NCI-H1930 (cell line): ENCODE results near the gene OXSM.

Experiments used
- DNase-seq, 2 experiments: peaks; one replicate each; lab custom pipeline; 2025; lab: John Stamatoyannopoulos, UW

OXSM gene

DNA sequence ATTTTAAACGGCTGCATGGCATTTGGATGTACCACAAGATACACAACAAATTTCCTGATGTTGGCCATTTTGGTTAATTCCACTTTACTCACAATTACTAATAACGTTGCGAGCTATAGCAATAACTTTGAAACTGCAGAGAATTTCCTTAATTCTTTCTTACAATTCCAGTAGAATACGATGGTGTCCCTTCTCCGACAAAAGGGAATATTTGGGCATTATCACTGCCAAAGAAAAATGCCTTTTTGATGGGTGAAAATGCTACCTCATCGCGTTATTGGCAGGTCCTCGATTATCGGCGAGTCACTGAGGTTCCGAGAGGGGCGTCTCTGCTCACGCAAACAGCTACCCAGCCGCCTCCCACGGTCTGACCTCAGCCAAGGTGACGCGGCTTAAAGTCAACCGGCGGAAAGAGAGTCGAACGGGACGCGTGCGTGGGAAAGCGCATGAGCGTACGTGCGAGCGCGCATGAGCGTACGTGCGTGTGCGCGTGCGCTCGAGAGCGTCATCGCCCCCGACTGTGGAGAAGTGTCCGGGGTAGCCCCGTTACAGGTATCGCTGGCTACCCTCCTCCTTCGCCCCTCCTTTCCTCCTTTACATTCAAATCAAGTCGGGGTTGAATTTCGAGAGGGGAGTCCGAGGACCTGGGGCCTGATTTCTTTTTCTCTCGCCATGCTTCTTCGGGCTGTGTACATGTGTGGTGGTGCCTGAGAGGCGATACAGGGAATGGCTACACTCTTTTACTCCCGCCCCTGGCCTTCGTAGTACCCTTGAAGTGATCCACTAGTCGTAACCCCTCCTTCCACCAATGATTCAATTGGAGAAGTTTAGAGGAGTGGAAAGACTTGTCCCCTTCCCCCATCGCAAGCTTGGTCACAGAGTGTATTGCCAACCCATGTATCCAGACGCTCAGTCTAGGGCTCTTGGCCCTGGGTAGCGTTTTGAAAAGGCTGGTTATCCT is at the start of gene OXSM:
OXSM (plus strand) TSS at position 495 of the 961 bp plus-strand sequence. CDS start 931 bp downstream, outside the sequence.
- peak; percentile 68 to 77 for DNase-seq

DNA sequence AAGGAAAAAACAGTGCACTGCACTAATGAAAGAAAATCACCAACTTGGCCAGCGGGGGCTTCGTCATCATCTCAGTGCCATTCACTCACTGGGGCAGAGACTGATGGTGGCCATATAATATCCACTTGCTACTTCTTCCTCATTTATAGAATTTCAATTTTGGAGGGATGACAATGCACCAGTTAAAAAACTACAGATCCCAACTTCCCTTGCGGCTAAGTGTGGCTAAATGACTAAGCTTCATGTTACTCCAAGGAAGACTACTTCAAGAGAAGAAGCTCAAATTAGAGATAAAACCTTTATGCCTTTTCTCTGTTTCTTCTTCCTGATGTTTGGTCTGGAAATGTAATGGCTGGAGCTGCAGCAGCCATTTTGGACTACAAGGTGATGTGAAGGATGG is 45.4 kb upstream of the OXSM start:
- DNase-seq, result no peak

DNA sequence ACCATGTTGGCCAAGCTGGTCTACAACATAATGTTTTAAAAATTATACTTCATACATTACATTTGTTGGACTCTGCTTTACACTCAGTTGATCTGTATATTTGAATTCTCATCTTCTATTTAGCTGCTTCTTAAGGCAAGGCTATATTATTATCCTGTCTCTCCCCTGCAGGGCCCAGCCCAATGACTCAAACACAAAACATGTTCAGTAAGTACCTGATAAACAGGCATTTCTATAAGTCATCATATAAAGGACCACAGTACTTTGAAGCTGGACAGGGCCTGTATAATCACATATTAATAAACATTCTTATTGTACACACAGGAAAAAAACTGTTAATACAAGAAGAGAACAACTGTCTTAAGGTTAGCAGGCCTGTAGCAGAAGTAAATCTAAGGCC is 42.9 kb upstream of the OXSM start:
- DNase-seq, result no peak

DNA sequence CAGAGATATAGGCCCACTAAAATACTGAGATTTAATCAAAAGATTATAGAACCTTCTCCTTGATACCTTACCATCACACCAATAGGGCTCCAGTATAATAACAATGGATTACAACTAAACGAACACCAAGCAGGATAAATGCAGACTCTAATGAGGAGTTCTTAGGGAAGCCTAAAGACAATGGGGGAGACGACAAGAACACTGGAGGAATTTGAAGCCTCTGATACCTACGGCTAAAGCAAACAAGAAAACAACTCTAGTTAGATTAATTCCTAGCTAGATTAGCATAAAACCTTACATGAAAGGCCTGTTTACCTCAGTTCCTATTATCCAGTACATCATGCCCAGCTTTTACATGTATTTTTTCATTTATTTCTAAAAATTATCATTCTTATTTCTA is 41.7 kb upstream of the OXSM start:
- no peak for DNase-seq

DNA sequence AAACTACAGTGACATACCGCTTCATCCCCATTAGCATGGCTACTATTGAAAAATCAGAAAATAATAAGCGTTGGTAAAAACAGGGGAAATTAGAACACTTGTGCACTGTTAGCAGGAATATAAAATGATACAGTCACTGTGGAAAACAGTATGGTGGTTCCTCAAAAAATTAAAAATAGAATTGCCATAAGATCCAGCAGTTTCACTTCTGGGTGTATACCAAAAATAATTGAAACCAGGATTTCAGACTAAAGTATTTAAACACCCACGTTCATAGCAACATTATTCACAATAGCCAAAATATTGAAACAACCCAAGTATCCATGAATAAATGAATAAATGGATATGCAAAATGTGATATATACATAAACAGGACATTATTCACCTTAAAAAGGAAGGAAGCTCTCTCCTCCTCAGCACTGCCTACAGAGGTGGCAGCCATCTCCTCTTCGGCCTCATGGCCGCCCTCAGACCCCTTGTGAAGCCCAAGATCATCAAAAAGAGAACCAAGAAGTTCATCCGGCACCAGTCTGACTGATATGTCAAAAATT is 40.8 kb upstream of the OXSM start:
- no peak for DNase-seq

DNA sequence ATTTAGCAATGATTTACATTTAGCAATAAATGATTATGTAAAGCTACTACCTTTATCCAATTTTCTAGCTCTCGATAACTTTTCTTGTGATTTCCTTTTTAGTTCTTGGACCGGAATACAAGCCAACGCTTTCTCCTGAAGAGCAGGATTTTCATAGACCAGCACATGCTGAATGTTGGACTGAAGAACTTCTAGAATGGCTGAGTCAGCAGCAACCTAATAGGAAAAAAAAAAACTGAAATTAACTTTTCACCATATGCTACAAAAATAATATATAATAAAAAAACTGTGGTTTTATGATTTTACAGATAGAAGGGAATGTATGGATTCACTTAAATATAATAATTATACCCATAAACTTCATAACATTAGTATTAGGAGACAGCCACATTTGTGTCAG is 38.8 kb upstream of the OXSM start:
- no peak for DNase-seq

DNA sequence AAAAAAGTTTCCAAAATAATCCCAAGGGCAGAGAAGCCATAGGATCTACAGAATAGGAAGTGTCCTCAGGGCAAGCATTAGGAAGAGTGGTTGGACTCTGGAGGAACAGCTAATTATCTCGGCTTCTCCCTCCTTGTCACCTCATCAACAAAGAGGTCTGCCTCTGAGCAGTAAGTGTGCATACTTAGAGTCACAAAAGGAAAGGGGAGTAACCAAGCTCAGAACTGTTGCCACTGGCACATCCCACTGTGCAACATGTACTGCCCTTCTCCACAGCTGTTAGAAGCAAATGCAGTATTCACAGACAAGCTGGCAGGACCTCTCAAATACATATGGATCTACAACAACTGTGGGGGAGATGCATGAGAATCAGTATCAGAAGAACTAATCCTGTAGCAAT is 38.2 kb upstream of the OXSM start:
- DNase-seq, result no peak

DNA sequence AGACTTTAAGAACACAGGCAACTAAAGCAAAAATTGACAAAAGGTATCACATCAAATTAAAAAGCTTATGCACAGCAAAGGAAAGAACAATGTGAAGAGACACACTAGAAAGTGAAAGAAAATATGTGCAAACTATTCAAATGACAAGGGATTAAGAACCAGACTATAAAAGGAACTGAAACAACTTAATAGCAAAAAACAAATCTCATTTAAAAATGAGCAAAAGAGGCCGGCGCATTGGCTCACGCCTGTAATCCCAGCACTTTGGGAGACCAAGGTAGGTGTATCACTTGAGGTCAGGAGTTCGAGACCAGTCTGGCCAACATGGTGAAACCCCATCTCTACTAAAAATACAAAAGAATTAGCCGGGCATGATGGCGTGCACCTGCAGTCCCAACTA is 21.0 kb upstream of the OXSM start:
- DNase-seq, result no peak

DNA sequence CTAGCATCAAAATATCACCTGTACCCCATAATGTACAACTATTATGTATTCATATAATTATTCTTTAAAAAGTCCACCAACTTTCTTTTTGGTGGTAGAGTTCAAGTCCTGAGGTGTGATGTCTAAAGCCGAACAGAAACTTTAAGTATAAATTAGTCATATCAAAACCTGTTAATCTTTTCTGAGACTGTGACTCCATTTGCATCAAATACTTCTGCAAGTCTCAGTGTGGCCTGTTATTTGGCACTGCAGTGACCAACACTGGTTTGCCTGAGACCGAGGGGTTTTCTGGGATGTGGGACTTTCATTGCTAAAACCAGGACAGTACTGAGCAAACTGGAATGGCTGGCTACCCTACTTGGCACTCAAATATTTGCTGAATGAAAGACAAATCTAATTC is 14.0 kb upstream of the OXSM start:
- no peak for DNase-seq

DNA sequence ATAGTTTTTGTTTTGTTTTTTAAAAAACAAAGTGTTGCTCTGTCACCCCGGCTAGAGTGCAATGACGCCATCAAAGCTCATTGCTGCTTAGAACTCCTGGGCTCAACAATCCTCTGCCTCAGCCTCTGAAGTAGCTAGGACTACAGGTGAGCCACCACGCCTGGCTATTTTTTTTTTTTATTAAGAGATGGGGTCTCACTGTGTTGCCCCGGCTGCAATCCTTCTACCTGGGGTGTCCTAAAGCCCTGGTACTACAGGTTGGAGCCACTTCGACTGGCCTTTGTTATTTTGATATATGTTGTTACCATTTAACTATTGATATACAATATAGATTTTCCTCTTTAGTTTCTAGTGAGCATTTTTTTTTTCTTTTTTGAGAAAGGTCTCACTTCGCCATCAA is 9.3 kb upstream of the OXSM start:
- no peak for DNase-seq

DNA sequence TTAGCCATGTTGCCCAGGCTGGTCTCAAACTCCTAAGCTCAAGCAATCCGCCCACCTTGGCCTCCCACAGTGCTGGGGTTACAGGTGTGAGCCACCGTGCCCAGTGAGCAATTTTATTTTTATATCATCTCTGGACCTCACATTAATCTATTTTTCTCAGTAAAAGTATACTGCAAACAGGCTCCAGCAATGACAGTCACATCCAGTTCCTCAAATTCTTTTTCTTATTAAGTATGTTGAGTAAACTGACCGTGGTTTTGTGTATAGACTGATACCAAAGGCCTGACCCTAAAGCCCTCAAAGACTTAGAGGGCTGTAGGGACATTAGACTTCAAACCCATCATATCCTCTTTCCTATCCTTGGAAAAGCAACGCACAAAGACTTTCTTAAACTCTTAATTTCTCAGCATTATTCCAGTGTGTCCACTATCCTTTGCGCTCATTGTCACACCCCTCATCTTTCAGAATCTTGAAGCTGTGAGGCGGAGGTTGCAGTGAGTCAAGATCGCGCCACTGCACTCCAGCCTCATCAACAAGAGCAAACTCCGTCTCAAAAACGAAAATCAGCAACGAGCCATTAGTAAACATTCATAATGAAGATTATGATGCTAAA is 8.6 kb upstream of the OXSM start:
- DNase-seq, result no peak

DNA sequence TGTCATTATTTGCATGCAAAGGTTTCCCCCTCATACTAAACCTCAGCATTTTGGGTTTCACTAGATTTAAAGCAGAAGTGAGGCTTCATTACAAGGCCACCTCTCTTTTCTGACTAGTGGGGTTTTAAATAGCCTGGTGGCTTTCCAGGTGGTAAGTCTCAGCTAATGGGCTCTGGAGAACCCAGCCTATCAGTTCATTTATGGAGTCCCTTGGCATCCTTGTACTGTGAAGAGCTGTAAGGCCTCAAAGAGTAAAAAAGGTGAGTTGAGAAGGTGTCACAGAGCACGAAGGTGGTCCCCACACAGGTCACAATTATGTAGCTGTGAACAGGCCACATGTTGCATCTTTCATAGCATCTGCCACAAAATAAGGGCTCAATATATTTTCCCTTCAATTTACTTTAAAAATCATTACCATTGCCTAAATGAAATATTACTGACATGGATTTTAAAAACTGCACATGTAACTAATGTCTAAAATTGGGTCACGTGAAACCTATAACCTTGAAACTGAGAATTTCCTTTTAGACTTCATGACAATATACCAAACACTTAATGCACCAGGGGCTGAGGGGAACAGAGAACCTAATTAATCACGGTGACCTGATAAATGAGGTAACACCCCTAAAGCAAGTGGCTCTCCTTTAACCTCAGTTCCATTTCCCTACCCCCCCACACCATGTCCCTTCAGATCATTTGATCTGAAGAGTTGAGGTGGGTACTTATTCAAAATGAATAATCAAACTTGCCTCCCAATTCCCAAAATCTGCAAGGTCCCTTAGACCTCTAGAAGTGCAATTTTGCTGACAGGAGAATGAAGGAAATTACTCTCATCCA is 7.9 kb upstream of the OXSM start:
- no peak for DNase-seq

DNA sequence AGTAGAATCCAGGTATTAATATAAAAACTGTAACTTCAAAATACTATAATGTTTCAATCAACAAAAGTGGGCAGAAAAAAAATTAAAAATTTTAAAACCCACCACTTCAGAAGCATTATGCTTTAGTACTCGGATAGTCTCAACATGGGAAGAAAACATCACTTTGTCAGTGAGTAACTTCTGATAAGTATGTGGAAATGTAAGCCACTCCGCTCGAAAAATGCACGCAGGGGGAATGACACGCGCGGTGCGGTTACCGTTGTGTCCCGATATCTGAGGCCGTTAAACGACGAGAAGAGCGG is 7.3 kb upstream of the OXSM start:
- no peak for DNase-seq

DNA sequence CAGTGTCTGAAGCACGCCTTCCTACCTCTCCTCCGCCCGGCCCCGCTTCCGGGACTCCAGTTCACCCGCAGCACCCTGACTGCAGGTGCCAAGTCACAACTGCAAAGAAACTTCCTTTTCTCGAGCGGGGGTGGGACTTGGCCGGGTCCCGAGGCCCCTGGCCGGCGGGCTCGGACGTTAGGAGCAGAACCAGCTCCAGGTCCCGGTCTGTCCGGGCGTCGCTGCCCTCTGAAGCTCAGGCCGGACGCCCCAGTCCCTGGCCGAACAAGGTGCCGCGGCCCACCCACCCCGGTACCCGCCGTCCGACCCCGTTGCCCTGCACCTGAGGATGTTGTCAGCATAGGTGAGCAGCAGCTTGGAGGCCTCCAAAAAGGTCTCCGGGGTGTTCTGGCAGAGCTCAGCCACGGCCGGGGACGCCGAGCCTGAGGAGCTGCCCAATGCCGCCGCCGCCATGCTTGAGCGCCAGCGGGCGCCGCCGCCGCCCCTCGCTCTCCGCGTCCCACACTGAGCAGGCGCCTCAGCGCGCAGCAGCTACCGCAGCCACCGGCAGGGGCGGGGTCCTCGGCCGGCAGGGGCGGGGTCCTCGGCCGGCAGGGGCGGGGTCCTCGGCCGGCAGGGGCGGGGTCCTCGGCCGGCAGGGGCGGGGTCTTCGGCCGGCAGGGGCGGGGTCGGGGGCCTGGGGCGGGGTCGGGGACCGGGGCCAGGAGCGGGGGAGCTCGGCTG is 6.8 kb upstream of the OXSM start, which contains the start of gene NGLY1:
NGLY1 (minus strand) TSS at position 506 of the 723 bp plus-strand sequence; CDS start at position 453, 53 bp downstream.
- peak; percentile 30 to 49 for DNase-seq

DNA sequence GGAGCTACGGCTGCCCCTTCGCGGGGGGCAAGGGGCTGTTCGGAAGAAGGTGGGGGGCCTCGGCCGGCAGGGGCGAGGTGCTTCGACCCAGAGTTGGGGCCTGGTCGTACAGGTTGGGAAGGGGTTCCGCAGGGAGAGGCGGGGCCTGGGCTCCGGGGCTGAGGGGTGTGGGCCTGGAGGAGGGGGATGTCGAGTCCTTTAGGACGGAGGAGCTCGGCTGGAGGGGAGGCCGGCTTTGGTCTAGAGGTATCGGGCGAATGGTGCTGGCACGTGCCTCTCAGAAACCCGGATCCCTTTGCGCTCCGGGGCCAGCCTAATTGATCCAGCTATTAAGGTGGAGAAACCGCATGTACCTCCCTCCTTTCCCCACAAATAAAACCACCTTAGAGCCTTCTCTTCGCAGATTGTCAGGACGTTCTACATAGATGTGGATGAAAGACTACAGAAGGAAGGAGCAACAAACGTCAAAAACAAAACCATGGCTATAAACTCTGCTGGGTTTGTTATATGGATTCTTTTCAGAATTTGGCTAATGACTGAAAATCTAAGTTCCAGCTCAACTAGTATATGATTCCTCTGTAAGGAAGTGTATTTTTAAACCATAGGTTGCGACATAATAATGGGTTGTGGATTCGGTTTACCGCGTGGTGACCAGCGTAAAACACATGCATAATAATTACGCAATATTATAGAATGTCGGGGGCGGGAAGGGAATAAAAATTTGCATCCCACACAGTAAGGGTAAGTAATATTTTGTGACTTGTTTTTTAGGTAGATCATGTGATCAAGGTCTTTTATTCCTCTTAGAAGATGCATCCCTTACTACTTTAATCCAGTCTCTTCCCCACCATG is 6.0 kb upstream of the OXSM start:
- peak; percentile 17 to 21 for DNase-seq

DNA sequence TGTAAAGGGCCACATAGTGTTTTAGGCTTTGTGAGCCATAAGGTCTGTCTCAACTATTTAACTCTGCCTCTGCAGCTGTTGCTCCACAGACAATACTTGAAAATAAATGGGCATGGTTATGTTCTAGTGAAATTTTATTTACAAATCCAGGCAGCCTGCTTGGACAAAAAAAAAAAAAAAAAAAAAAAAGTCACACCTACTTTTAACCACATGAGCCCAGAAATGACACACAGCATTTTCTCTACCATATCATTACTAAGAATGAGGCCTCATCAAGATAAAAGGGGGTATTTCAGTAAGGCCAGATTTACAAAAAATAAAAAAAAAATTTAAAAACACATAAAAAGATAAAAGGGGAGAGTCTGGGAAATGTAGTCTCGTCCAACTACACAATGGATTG is 4.9 kb upstream of the OXSM start:
- no peak for DNase-seq

DNA sequence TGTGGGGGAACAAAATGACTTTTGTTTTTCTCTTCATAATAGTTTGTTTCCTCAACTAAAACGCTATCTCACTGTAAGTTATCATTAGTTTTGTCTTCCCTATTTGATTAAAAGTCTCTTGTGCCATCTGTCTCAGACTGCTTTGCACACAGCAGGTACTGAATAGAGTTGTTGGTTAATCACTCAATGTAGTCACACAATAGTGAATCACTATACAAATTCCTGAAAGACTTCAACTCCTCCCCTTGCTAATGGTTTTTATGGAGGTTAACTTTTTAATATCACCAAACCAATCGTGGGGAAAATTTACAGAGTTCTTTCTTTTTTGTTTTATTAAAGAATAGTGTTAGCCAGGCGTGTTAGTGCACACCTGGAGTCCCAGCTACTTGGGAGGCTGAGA is 4.1 kb upstream of the OXSM start:
- no peak for DNase-seq

DNA sequence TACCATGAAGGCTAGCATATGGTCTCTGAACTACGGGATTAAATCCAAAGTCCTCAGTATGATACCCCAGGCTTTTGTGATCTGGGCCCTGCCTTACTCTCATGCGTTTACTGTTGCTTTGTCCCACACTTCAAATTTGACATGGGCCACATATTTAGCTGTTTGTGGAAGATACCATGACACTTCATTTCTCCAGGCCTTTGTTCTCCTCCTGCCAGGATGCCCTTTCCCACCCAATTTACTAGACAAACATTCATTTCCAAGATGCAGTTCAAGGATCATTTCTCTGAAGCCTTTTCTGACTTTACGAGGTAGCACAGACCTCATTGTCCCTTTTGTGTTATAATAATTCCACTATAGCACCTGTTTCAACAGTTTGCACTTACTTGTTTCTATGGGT is 2.2 kb upstream of the OXSM start:
- DNase-seq, result no peak

DNA sequence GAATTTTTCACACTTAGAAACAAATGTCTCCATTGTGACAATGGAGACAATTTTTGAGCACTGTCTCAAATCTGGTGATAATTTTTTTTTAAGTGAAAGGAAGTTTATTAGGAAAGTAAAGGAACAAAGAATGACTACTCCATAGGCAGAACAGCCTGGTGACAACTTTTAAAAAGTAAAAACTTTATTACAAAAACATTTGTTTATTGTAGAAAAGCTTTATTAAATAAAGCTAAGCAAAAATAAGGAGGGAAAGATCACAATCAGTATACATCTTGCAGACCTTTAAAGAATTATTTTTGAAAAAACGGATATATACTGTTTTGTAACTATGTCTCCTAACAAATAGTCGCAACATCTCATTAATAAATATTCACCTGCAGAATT is 688 bp upstream of the OXSM start:
- DNase-seq, result no peak

DNA sequence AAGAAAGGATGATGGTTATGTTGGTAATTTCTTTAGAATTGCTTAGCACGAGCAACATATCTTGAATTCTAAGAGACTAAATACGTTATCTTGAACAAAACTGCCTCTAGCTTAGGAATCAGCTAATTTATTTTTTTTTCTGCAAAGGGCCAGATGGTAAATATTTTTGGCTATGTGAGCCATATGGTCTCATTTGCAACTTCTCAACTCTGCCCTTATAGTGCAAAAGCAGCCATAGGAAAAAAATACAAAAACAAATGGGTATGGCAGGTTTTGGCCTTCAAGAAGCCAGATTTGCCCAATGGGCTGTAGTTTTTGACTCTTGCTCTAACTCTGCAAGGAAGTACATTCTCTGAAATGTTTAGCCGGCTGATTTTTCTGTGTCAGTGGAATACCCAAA is 11.9 kb downstream of the OXSM start:
- DNase-seq, result no peak

DNA sequence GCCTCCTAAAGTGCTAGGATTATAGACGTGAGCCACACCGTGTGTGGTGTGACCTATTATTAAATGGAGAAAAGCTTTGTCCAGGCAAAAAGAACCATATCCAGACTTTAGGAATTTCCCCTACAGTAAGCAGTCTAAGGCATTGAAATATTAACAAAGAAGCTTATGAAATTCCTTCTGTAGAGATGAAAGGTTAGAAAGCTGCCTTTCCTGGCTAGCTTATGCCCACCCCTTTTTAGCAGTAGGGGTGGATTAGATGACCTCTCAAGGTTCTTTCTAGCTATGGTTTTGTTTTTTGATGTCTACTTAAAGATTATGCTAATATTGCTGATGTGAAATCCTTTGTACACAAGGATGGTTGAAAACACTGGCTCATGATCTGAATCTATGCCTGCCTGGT is 13.9 kb downstream of the OXSM start:
- DNase-seq, result no peak
